Measurements from ENCODE around the gene ZNF608.

DNA sequence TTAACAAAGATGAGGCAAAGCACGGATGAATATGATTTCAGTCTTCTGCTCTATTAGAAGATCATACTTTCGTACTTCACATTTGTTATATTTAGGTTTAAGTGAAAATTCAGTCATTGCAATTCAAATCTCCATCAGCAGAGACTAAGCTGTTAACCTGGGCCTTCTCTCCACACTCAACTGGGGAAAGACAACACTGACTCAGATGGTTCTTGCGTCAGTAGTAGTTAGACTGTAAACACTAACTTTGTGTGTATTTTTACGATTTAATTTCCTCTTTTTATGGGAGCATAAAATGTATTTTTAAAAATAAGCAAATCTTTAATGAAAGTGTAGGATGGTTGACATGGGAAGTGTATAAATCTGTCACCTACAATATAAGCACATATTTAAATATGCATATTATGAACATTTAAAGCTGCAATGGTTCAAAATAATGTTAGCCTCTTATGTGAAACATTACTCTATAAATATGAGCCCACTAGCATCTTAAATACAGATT lies 42.7 kb upstream of the ZNF608 start:
- TF ChIP-seq, protein P1, sequence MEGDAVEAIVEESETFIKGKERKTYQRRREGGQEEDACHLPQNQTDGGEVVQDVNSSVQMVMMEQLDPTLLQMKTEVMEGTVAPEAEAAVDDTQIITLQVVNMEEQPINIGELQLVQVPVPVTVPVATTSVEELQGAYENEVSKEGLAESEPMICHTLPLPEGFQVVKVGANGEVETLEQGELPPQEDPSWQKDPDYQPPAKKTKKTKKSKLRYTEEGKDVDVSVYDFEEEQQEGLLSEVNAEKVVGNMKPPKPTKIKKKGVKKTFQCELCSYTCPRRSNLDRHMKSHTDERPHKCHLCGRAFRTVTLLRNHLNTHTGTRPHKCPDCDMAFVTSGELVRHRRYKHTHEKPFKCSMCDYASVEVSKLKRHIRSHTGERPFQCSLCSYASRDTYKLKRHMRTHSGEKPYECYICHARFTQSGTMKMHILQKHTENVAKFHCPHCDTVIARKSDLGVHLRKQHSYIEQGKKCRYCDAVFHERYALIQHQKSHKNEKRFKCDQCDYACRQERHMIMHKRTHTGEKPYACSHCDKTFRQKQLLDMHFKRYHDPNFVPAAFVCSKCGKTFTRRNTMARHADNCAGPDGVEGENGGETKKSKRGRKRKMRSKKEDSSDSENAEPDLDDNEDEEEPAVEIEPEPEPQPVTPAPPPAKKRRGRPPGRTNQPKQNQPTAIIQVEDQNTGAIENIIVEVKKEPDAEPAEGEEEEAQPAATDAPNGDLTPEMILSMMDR (IDR thresholded peaks at IDR 0.05 in 2 of 3, conservative IDR thresholded peaks at IDR 0.05 in 1 of 3; ENCODE audit: borderline replicate concordance in 1 of 3, insufficient read depth in 1 of 3, low read depth in 2 of 3, low read length in 2 of 3), result no peak
- TF ChIP-seq POLR2A (IDR thresholded peaks at IDR 0.05; ENCODE audit: borderline replicate concordance, extremely low read depth, insufficient read depth, insufficient read length) (no peak), CEBPB (IDR thresholded peaks at IDR 0.05; ENCODE audit: low read depth) (no peak), EZH2 (IDR thresholded peaks at IDR 0.05) (no peak), MAX (IDR thresholded peaks at IDR 0.05) (no peak), SRF (IDR thresholded peaks at IDR 0.05; ENCODE audit: low read depth) (no peak), REST (IDR thresholded peaks at IDR 0.05; ENCODE audit: low read depth) (no peak), SP1 (IDR thresholded peaks at IDR 0.05; ENCODE audit: low read depth) (no peak), FOSL1 (IDR thresholded peaks at IDR 0.05; ENCODE audit: low read depth) (no peak), ELF1 (IDR thresholded peaks at IDR 0.05; ENCODE audit: borderline replicate concordance, low read depth) (no peak), EZH2phosphoT487 (IDR thresholded peaks at IDR 0.05; ENCODE audit: borderline replicate concordance) (no peak), POLR2AphosphoS5 (IDR thresholded peaks at IDR 0.05; ENCODE audit: low read depth, low read length) (no peak), ZFX (IDR thresholded peaks at IDR 0.05) (no peak), SIN3A (IDR thresholded peaks at IDR 0.05; ENCODE audit: low read depth) (no peak)

Measured in HCT116 (cell line).